ENCODE data around the gene TMEM202.

GRCh38 chr15:72420576-72420975 lies 22.5 kb downstream of the TMEM202 start:
- TF ChIP-seq CTCF (IDR thresholded peaks at IDR 0.05) (no peak), POLR2A (IDR thresholded peaks at IDR 0.05) (no peak), POLR2AphosphoS5 (IDR thresholded peaks at IDR 0.05; ENCODE audit: insufficient read depth in 1 of 2, low read depth in 1 of 2) (no peak)
